HL-60/S4 treated with retinoic acid at 250 ng/mL for 4 days and 3 days (cell line): ENCODE measurements around the gene CALML3.

ENCODE experiments used
- in situ Hi-C: fragments of 300-500 bp; cut with MboI; formaldehyde crosslinking; loops from 2 replicates; pipeline ENCODE4 v1.7.0; 2022; ENCODE audit warnings: low sequenced_read_pairs

CALML3 gene

GRCh38 chr10:5538446-5538845, 13.7 kb downstream of the CALML3 start:
- in situ Hi-C loops: no loop called here

GRCh38 chr10:5538892-5539651, 14.3 kb downstream of the CALML3 start:
- in situ Hi-C loops: no loop called here

- in situ Hi-C loops: no loop called here
Observed at GRCh38 chr10:5540080-5540479, 15.3 kb downstream of the CALML3 start.

- in situ Hi-C loops: no loop called here
Observed at GRCh38 chr10:5540891-5541290, 16.1 kb downstream of the CALML3 start.

GRCh38 chr10:5542100-5542499, 17.3 kb downstream of the CALML3 start:
- in situ Hi-C loops: no loop called here

GRCh38 chr10:5543623-5544022, 18.9 kb downstream of the CALML3 start:
- in situ Hi-C loops: no loop called here

GRCh38 chr10:5544216-5544805, 19.6 kb downstream of the CALML3 start:
- in situ Hi-C loops: no loop called here

GRCh38 chr10:5545011-5545410, 20.2 kb downstream of the CALML3 start:
- in situ Hi-C loops: no loop called here

- in situ Hi-C loops: no loop called here
Observed at GRCh38 chr10:5545426-5545777, 20.6 kb downstream of the CALML3 start.

- in situ Hi-C loops: no loop called here
Observed at GRCh38 chr10:5545778-5546710, 21.3 kb downstream of the CALML3 start.

GRCh38 chr10:5546891-5547680, 22.3 kb downstream of the CALML3 start:
- in situ Hi-C loops: no loop called here

- in situ Hi-C loops: no loop called here
Observed at GRCh38 chr10:5547681-5547930, 22.8 kb downstream of the CALML3 start.

GRCh38 chr10:5547931-5548660, 23.3 kb downstream of the CALML3 start:
- in situ Hi-C loops: no loop called here

GRCh38 chr10:5549462-5550249, 24.9 kb downstream of the CALML3 start:
- in situ Hi-C loops: no loop called here

- in situ Hi-C loops: no loop called here
Observed at GRCh38 chr10:5550250-5550545, 25.4 kb downstream of the CALML3 start.

- in situ Hi-C loops: no loop called here
Observed at GRCh38 chr10:5550621-5551530, 26.1 kb downstream of the CALML3 start.

- in situ Hi-C loops: no loop called here
Observed at GRCh38 chr10:5551531-5552375, 27.0 kb downstream of the CALML3 start.
